ENCODE data around the gene GIGYF2. TPM values are rescaled to one million over a fixed set of nuclear protein-coding genes. Genes with fewer than 3 reads are reported as not detected.

GIGYF2 gene
- total and polyA plus RNA-seq, 11 donors: 25.3 to 78.1 (median 56.5) TPM

DNA sequence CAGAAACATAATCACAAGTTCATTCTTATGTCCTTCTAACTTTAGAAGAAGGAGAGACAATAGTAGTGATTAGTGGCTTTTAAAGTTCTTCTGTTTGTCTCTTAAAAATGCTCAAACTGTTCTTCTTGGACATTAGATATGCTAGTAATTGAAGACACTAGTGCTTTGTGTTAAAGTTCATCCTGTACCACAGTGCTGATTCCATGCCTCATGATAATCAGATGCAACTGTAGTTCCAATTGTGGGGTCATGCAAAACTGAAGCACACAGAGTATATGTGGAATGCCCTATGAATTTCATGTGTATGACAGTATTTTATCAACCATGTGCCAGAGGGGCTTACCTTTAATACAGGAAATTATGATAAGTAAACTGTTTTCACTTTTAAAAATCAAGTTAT lies 90.7 kb downstream of the GIGYF2 start:
- intact Hi-C loops (cut with DNase I): no loop called here
- Histone ChIP-seq H3K36me3 (peaks cover 0 to 85% (median 56%) of the 10 kb centered on the region in 9 donors), H3K27ac (no peak overlapping the region), H3K27me3 (no peaks in the 10 kb centered on the region), H3K4me1 (no peaks in the 10 kb centered on the region), H3K9me3 (no peaks in the 10 kb centered on the region), H3K4me3 (no peak overlapping the region)
- DNase-seq: no peak
- TF ChIP-seq, protein P1, sequence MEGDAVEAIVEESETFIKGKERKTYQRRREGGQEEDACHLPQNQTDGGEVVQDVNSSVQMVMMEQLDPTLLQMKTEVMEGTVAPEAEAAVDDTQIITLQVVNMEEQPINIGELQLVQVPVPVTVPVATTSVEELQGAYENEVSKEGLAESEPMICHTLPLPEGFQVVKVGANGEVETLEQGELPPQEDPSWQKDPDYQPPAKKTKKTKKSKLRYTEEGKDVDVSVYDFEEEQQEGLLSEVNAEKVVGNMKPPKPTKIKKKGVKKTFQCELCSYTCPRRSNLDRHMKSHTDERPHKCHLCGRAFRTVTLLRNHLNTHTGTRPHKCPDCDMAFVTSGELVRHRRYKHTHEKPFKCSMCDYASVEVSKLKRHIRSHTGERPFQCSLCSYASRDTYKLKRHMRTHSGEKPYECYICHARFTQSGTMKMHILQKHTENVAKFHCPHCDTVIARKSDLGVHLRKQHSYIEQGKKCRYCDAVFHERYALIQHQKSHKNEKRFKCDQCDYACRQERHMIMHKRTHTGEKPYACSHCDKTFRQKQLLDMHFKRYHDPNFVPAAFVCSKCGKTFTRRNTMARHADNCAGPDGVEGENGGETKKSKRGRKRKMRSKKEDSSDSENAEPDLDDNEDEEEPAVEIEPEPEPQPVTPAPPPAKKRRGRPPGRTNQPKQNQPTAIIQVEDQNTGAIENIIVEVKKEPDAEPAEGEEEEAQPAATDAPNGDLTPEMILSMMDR (IDR thresholded peaks at IDR 0.05): no peak
- no peak for TF ChIP-seq POLR2A (IDR thresholded peaks at IDR 0.05)
- no peak for ATAC-seq

- Histone ChIP-seq H3K4me3 (no peak overlapping the region), H3K27ac (no peak overlapping the region), H3K27me3 (no peaks in the 10 kb centered on the region), H3K4me1 (no peaks in the 10 kb centered on the region), H3K9me3 (no peaks in the 10 kb centered on the region), H3K36me3 (peaks cover 0 to 90% (median 69%) of the 10 kb centered on the region in 9 donors)
- TF ChIP-seq POLR2A (IDR thresholded peaks at IDR 0.05): no peak
- TF ChIP-seq, protein P1 (IDR thresholded peaks at IDR 0.05): no peak
- 56 to 65% (median 64%) methylated on average over 4 of the region's 4 CpGs for WGBS, 4 donors
- ATAC-seq (no peak), DNase-seq (no peak)
- intact Hi-C loops (cut with DNase I): no loop called here
Measured at GRCh38 chr2:232789082-232789481, 92.0 kb downstream of the GIGYF2 start.

DNA sequence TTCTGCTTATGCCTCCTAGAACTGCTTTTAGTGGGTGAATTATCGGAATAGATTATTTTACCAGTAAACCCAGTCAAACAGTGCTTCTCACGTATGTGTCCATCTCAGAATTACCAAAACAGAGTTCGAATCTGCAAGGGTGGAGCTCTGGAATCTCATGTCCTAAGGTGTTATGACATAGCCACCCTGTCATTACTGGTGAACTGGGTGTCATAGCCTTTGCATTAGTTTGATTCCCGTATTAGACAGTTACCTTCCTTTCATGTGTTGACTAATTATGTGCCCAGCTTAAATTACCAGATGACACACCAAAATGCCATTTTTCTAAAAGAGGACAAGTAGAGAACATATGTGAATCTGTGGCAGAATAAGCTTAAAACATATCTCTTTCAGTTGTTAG lies 94.4 kb downstream of the GIGYF2 start:
- WGBS, 4 donors: 91 to 95% (median 93%) methylated on average over 4 of the region's 4 CpGs
- H3K4me1 ChIP-seq: no peaks in the 10 kb centered on the region
- ATAC-seq (no peak), DNase-seq (no peak)
- no peak overlapping the region for H3K27ac ChIP-seq
- intact Hi-C loops (cut with DNase I): no loop called here
- H3K4me3 ChIP-seq: no peak overlapping the region
- H3K36me3 ChIP-seq: peaks cover 0 to 100% (median 84%) of the 10 kb centered on the region in 9 donors
- no peaks in the 10 kb centered on the region for H3K27me3 ChIP-seq
- H3K9me3 ChIP-seq: no peaks in the 10 kb centered on the region
- TF ChIP-seq, protein P1 (IDR thresholded peaks at IDR 0.05): no peak
- TF ChIP-seq POLR2A (IDR thresholded peaks at IDR 0.05): no peak

DNA sequence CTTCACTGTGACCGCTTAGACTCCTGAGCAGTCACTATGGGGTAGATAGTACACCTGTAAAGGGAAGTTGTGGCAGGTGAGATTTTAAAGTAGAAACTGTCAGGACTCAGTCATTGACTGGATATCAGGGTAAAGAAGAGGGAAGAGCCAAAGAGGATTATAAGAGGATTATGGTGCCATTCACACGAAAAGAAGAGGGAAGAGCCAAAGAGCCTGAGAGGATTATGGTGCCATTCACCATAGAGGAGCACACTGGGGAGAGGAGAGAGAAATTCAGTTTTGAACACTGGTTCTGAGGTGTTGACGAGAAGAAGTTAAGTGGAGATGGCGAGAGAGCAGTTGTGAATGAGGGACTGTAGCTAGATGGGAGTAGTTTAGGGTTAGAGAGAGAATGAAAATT lies 96.1 kb downstream of the GIGYF2 start:
- DNase-seq (no peak), ATAC-seq (no peak)
- Histone ChIP-seq H3K4me1 (no peaks in the 10 kb centered on the region), H3K27ac (no peak overlapping the region), H3K4me3 (no peak overlapping the region), H3K27me3 (no peaks in the 10 kb centered on the region), H3K36me3 (peaks cover 0 to 99% (median 83%) of the 10 kb centered on the region in 9 donors), H3K9me3 (no peaks in the 10 kb centered on the region)
- WGBS, 4 donors: 83 to 94% (median 94%) methylated on average over 4 of the region's 4 CpGs
- TF ChIP-seq, protein P1 (IDR thresholded peaks at IDR 0.05): no peak
- TF ChIP-seq POLR2A (IDR thresholded peaks at IDR 0.05): no peak
- intact Hi-C loops (cut with DNase I): no loop called here

Measured in heart left ventricle (tissue), 16 donors.